Effector CD8-positive, alpha-beta T cell (primary cell): ENCODE measurements around the gene CIB4.

Source experiments
- DNase-seq: peaks from one replicate; lab custom pipeline; 2025; lab: John Stamatoyannopoulos, UW

CIB4 gene

DNA sequence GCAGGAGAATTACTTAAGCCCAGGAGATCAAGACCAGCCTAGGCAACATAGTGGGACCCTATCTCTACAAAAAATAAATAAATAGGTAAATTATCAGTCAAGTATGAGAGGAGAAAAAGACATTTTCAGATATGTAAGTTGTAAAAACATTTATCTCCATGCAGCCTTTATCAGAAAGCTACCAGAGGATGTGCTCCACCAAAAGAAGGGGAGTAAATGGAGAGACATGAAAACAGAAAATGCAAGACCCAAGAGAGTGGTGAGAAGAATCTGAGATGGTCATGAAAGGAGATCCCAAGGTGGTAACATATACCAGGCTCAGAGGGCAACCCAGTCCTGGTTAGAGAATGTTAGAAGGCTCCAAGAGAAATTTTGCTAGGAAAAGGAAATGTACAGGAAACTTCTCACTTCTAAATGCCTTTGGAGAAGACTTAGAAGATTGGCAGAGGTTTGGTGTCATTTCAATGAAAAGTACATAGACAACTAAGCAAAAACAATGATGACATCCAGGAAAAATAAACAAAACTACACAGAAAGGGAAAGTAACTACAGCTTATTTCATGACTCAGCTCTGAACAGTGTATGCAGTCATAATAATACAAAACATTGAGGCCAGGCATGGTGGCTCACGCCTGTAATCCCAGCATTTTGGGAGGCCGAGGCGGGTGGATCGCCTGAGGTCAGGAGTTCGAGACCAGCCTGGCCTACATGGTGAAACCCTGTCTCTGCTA lies 19.5 kb downstream of the CIB4 start:
- DNase-seq = no peak

GRCh38 chr2:26620031-26620605 lies 21.0 kb downstream of the CIB4 start:
- DNase-seq = no peak

GRCh38 chr2:26619521-26619951 lies 21.6 kb downstream of the CIB4 start:
- DNase-seq = no peak

DNA sequence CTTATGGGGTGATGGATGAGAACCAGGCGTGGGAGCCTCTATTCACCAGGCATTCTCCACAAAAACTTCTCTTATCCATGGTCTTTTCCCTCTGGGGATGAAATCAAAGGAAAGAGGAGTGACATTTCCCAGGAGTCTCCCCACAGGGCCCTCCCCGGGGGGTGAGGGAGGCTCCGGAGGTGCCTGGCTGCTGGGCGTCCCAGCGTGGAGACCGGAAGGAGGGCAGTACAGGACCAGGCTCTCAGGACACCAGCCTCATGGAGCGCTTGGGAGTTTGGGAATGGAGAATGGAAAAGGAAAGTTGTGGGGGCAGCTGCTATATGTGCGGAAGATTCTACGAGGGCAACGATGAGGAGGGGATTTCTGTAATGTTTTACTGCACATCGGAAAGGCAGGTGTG lies 22.1 kb downstream of the CIB4 start:
- no peak for DNase-seq

GRCh38 chr2:26618611-26619010 lies 22.6 kb downstream of the CIB4 start:
- DNase-seq = no peak

DNA sequence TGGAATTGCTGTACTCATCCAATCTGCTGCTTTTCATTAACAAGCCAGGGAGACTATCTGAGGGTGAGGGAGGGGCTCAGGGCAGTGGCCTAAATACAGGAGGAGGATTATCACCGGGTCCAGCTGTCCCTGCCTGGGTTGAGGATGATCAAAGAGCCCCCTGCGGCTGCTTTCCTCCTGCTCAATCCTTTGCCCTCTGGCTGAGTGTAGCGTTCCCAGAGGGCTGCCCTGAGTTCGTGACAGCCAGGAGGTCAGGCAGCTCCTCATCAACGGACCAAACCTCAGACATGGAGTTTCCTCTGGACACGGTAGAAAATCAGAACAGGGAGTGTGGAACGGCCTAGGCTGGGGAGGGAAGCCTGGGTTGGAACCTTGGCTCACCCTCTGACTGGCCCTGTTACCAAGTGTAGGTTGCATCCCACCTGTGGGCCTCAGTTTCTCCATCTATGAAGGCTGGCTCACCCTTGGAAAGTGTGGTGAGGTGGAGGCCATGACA lies 23.5 kb downstream of the CIB4 start:
- DNase-seq = no peak

DNA sequence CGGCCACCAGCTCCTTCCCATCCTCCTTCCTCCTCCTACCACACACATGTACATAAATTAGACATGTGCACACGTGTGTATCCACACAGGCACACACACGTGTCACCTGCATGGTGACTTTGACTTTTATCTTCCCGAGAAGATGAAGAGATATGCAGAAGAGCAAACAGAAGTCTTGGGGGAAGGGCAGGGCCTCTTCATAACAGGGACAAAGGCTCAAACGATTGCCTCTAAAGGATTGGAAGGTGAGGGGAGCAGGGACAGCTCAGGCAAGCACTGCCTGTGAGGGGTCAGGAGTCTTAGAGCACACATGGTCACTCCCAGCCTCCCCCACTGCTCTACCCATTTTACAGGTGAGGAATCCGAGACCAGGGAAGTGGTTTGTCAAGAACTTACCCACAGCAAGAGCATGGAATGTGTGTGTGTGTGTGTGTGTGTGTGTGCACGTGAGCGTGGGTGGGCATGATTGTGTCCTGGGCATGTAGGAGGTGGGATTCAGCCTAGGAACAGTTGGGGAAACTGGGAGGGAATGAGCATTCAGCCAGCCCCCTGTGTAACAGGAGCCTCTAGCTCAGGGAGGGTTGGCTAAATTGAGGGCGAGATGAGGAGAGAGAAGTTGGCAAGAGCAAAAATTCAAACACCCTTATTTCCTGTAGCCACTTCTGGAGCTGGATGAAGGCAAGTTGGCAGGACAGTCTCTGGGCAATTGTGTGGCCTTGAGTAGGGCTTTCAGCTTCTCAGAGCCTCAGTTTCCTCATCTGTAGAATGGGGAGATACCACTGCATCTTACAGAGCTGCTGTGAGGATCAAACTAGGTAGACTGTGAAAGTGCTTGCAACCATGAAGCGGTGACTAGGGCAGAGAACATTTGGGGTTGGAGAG lies 24.2 kb downstream of the CIB4 start:
- no peak for DNase-seq

- no peak for DNase-seq
Observed at GRCh38 chr2:26615860-26616705, 25.1 kb downstream of the CIB4 start.

GRCh38 chr2:26615336-26615859 lies 25.8 kb downstream of the CIB4 start:
- no peak for DNase-seq

DNA sequence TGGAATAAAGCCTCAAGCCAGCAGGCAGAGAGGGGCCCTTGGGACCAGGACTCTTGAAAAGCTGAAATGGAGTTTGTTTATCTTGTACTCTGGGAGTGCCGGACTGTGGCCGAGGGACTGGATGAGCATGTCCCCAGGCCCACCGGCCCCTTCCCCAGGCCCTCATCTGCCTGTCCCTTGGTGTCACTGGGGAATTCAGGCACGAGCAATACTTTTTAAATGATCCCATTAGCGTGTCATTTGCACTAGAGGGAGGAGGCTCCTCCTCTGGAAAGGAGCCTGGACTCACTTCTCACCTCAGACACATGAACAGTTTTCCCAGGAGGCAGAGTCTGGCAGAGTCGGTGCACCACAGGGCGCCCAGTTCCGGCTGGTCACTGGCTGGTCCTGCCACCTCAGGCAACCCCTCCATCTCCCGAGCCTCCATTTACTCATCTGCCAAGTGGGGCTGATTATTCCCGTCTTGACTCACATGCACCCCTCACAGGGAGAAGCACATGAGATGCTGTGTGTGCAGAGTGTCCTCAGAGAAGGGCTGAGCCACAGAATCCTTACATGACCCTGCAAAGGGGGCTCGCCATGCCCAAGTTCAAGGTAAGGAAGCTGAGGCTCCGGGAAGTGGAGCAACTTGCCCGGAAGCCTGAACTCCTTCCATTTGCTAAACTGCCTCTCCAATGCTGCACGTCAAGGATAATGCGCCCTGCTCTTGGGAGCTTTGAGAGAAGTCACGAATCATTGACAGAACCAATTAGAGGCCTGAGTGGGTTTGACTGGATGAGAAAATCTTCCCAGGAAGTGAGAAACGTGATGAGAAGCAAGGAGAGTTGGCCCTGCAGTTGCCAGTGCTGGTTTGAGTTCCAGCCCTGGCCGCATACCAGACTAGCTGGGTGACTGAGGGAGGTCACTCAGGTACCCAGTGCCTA lies 26.7 kb downstream of the CIB4 start:
- DNase-seq = no peak

DNA sequence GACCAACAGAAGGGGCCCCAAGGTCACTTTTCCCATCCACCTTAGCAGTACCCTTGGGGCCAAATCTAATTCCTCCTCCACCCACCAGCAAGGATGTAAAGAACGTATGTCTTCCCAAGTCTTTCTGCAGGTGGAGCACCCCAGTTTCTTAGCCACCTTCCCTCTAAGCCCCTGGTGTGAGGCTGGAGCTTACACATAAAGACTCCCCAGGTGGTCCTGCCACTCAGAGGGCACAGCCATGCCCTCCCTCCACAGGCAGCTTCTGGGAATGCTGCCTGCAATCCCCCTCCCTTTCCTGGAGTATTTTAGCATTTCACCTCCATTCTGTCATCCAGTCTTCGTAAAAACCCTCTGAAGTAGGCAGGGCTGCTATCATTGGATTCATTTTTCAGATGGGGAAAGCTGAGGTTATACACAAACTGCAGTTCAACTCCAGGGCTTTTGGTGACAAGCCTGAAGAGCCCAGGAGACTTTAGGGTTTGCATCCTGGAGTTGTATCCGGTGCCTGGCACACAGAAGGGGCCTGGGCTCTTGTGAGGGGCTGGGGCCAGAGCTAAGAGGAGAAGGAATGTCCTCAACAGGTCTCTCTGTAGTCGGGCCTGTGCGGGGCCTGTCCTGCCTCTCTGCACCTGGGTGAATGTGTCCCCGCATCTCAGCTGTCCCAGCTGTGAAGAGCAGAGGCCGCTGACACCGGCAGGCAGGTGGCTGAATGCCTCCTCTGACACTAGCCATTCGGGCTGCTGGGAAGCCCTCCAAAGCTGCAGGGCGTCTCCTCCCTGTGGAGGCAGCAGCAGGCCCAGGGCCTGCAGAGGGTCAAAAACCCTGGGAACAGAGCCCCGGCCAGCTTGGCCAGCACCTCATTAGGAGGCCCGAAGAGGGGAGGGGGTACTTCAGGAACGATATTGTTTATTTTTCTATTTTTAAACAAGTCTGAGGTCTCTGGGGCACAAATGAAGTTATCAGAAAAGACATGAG lies 27.6 kb downstream of the CIB4 start:
- DNase-seq = no peak

DNA sequence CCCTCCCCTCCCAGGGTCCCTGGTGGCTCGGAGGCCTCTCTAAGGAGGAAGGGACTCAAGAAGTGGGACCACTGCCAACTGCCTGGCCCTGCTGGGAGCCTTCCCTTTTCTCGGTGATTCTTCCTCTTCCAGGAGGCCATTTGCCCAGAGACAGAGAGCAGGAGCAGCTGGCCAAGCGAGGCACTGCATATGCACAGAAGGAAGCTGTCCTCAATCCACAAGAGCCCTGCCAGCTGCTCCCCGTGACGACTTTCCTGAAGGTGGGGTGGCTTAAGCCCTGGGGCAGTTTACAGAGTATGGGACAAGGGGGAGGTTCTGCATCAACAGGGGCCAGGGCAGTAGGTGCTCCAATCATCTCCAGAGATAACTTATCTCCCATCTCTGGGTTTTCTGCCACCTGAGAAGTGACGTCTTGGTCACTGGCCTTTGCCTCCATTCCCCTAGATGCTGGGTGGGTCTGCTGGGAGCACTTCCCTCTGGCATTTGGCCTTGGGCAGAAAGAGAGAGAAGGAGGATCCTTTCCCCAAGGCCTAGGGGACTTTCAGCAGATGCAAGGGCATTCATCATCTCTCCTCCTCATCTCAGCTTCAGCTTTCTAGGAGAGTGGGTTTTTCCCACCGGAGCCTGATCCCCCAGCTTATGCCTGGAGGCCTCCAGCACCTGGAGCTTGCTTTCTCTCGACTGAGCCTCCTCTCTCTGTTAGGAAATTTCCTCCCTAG lies 28.5 kb downstream of the CIB4 start:
- no peak for DNase-seq

DNA sequence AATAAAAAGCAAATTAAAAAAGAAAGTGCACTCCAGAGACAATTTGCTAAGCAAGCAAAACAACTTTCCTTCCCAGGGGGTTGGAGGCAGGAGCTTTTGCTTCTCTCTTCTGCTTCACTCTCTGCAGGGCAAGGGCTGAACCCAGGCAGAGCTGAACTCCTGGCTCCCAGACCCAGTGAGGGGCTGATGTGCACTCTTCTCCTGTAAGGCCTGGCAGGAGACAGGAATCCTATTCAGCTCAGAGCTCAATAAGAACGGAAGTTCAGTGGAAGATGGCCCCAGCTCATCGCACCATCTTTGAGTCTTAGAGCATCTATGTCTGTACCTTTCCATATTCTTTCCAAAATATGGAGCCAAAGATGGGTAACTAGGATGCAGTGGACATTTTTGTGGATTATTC lies 29.1 kb downstream of the CIB4 start:
- no peak for DNase-seq

GRCh38 chr2:26610504-26611335 lies 30.4 kb downstream of the CIB4 start:
- DNase-seq = no peak

DNA sequence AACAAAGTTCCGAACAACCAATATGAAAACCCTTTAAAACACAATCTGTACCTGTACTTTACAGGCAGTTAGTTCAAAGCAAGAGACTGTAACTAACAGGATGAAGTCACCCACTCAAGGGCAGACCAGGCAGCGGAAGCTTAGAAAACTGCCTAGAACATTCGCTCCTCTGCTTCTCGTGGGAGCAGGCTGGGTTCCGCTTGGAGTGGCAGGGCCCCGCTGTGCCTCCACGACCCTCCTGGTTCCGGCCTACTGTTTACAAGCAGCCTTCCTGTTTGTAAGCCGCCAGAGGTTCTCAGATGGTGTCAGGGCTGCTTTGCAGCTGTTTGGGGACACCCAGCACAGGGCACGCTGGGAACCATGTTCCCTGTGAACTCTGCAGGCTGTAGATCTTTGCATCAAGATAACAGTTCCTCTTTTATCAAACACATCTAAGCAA lies 31.3 kb downstream of the CIB4 start:
- DNase-seq = no peak

DNA sequence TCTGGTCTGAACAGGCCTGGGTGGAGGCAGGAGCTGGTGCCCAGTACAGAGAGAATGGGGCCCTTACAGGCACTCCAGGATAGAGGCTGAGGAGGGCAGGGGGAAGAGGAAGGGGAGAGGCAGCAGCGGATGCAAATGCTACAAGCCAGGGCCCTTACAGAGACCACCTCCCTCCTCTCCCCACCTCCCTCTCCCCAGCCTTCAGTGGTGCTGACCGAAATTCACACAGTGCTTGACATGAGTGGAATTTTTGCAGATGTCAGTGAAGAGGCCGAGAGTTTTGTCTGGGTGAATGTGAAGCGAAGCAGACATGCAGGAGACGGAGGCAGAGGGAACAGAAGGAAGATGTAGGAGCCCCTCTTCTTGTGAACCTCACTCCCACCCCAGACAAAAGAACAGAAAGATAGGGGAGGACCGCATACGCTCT lies 31.9 kb downstream of the CIB4 start:
- DNase-seq = no peak

DNA sequence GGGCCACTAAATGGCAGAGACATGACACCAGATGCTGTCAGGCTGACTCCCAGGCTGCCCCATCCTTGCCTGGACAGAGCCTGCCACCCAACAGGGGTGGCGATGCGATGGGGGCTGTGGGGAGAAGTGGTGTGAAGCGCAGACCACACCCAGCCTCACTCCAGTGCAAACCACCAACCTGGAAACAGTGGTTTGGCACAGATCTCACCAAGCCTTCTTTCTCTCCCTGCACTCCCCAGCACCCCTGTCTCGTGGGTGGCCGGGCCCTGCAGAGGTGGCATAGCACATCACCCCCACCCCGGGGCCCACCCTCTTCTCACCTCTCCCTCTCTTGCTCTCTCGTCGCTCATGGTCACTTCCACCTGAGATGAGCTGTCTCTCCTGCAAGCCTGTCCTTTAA lies 32.6 kb downstream of the CIB4 start:
- no peak for DNase-seq

- DNase-seq = no peak
Observed at GRCh38 chr2:26607698-26608097, 33.5 kb downstream of the CIB4 start.
